Vagina (tissue), 2 donors: ENCODE measurements around the gene SETD2. TPM values are rescaled to one million over a fixed set of nuclear protein-coding genes. Genes with fewer than 3 reads are reported as not detected.
"Not testable (repeated sequence)": the region's sequence is repeated elsewhere in the genome, so short reads cannot be mapped to it uniquely, and the experiment has no call there.

Experiments used
- DNase-seq, 2 donors: peaks; one replicate each; pipeline ENCODE4 v3.0.0-alpha.2; 2017; ENCODE audit errors: extremely low spot score in 2 of 2
- H3K27ac ChIP-seq: fragments of 200-600 bp; sonication (generic); one replicate; pipeline ENCODE4 v1.5.1; 2019
- H3K27me3 ChIP-seq: fragments of 200-600 bp; sonication (generic); one replicate; pipeline ENCODE4 v1.5.1; 2019
- H3K36me3 ChIP-seq, 2 donors: fragments of 200-600 bp; sonication (generic); one replicate each; pipeline ENCODE4 v1.5.1; 2017 to 2019
- H3K4me1 ChIP-seq: fragments of 200-600 bp; sonication (generic); one replicate; pipeline ENCODE4 v1.5.1; 2019
- H3K4me3 ChIP-seq, 2 donors: fragments of 200-600 bp; sonication (generic); 1 replicate in 1 of 2; 2 replicates in 1 of 2; pipeline ENCODE4 v1.5.1; 2016 to 2019
- H3K9me3 ChIP-seq: fragments of 200-600 bp; sonication (generic); one replicate; pipeline ENCODE4 v1.5.1; 2019
- CTCF ChIP-seq, 3 experiments: fragments of 450-650 bp in 2 of 3; fragments of 200-600 bp in 1 of 3; sonication (generic) in 1 of 3; IDR thresholded peaks; one replicate each; pipeline ENCODE4 v1.5.1; 2017 to 2019; ENCODE audit warnings: antibody characterized with exemption in 3 of 3, mild to moderate bottlenecking in 2 of 3, moderate library complexity in 2 of 3
- POLR2A ChIP-seq, 2 donors: fragments of 450-650 bp; IDR thresholded peaks; one replicate each; pipeline ENCODE4 v1.6.1; 2017; ENCODE audit warnings: antibody characterized with exemption in 2 of 2, mild to moderate bottlenecking in 2 of 2, moderate library complexity in 2 of 2
- POLR2AphosphoS5 ChIP-seq, 2 donors: sonication (generic); formaldehyde crosslinking; IDR thresholded peaks; one replicate each; pipeline ENCODE4 v1.9.0; 2017; ENCODE audit warnings: antibody characterized with exemption in 2 of 2, mild to moderate bottlenecking in 2 of 2, low read depth in 1 of 2; ENCODE audit not compliant: insufficient read depth in 1 of 2
- intact Hi-C: fragments of 100-400 bp; cut with DNase I; formaldehyde crosslinking; loops from one replicate; pipeline ENCODE4 v1.15.1; 2023
- total RNA-seq: library from RNA; depleted of rRNA; stranded (reverse); fragments of >200 nt; gene quantifications from one replicate; pipeline ENCODE4 v1.2.3, GENCODE V29; 2016

SETD2 gene
- total RNA-seq, 1 donor from 2014 or later = 55.5 TPM

- no peaks in the 10 kb centered on the region for H3K9me3 ChIP-seq
- intact Hi-C loops = no loop called here
- TF ChIP-seq CTCF (IDR thresholded peaks at IDR 0.05) (no peak), POLR2AphosphoS5 (IDR thresholded peaks at IDR 0.05; ENCODE audit: insufficient read depth in 1 of 2, low read depth in 1 of 2) (no peak), POLR2A (IDR thresholded peaks at IDR 0.05) (no peak)
- no peaks in the 10 kb centered on the region for H3K27me3 ChIP-seq
- H3K27ac ChIP-seq = no peak overlapping the region
- no peak for DNase-seq
- peaks cover 45% of the 10 kb centered on the region for H3K4me1 ChIP-seq
- H3K4me3 ChIP-seq = no peak overlapping the region
- H3K36me3 ChIP-seq = no peaks in the 10 kb centered on the region
These were observed 14.5 kb downstream of the SETD2 start for GRCh38 chr3:47149339-47149933.

GRCh38 chr3:47145272-47145671, 18.6 kb downstream of the SETD2 start:
- Histone ChIP-seq H3K27me3 (no peaks in the 10 kb centered on the region), H3K4me3 (no peak overlapping the region), H3K27ac (no peak overlapping the region), H3K4me1 (peaks cover 56% of the 10 kb centered on the region), H3K9me3 (no peaks in the 10 kb centered on the region), H3K36me3 (no peaks in the 10 kb centered on the region)
- intact Hi-C loops = no loop called here
- TF ChIP-seq POLR2A (IDR thresholded peaks at IDR 0.05) (no peak), POLR2AphosphoS5 (IDR thresholded peaks at IDR 0.05; ENCODE audit: insufficient read depth in 1 of 2, low read depth in 1 of 2) (no peak)
- no peak for DNase-seq

GRCh38 chr3:47143068-47143467, 20.8 kb downstream of the SETD2 start:
- Histone ChIP-seq H3K4me1 (peaks cover 47% of the 10 kb centered on the region), H3K4me3 (no peak overlapping the region), H3K27ac (no peak overlapping the region), H3K36me3 (no peaks in the 10 kb centered on the region), H3K27me3 (no peaks in the 10 kb centered on the region), H3K9me3 (no peaks in the 10 kb centered on the region)
- DNase-seq = no peak
- no peak for TF ChIP-seq POLR2AphosphoS5 (IDR thresholded peaks at IDR 0.05; ENCODE audit: insufficient read depth in 1 of 2, low read depth in 1 of 2)
- no peak for TF ChIP-seq POLR2A (IDR thresholded peaks at IDR 0.05)
- no peak for TF ChIP-seq CTCF (IDR thresholded peaks at IDR 0.05)
- intact Hi-C loops = no loop called here

GRCh38 chr3:47142536-47142935, 21.4 kb downstream of the SETD2 start:
- H3K27me3 ChIP-seq, H3K4me3 ChIP-seq, H3K9me3 ChIP-seq, H3K27ac ChIP-seq, DNase-seq, intact Hi-C loops, H3K36me3 ChIP-seq: not testable (repeated sequence)
- peaks cover 47% of the 10 kb centered on the region for H3K4me1 ChIP-seq

- DNase-seq, intact Hi-C loops, H3K27ac ChIP-seq, H3K4me3 ChIP-seq, H3K36me3 ChIP-seq, H3K27me3 ChIP-seq, H3K9me3 ChIP-seq: not testable (repeated sequence)
- H3K4me1 ChIP-seq = peaks cover 55% of the 10 kb centered on the region
These were observed 22.9 kb downstream of the SETD2 start for GRCh38 chr3:47140973-47141461.

GRCh38 chr3:47140553-47140952, 23.4 kb downstream of the SETD2 start:
- H3K27ac ChIP-seq, H3K4me3 ChIP-seq, H3K9me3 ChIP-seq, DNase-seq, intact Hi-C loops, H3K27me3 ChIP-seq, H3K36me3 ChIP-seq: not testable (repeated sequence)
- H3K4me1 ChIP-seq = peaks cover 58% of the 10 kb centered on the region

GRCh38 chr3:47134311-47134710, 29.6 kb downstream of the SETD2 start:
- Histone ChIP-seq H3K4me3 (no peak overlapping the region), H3K9me3 (no peaks in the 10 kb centered on the region), H3K4me1 (peaks cover 47% of the 10 kb centered on the region), H3K36me3 (no peaks in the 10 kb centered on the region), H3K27me3 (no peaks in the 10 kb centered on the region), H3K27ac (no peak overlapping the region)
- DNase-seq = no peak
- TF ChIP-seq POLR2A (IDR thresholded peaks at IDR 0.05) (no peak), POLR2AphosphoS5 (IDR thresholded peaks at IDR 0.05; ENCODE audit: insufficient read depth in 1 of 2, low read depth in 1 of 2) (no peak), CTCF (IDR thresholded peaks at IDR 0.05) (no peak)
- intact Hi-C loops = no loop called here
